ENCODE measurements around the gene GNAQ.

GNAQ gene

GRCh38 chr9:78006734-78007133 lies 24.9 kb downstream of the GNAQ start:
- in situ Hi-C loops (cut with MboI; ENCODE audit: low sequenced_read_pairs), result no loop called here

GRCh38 chr9:78005231-78006002 lies 26.2 kb downstream of the GNAQ start:
- in situ Hi-C loops (cut with MboI; ENCODE audit: low sequenced_read_pairs), result no loop called here

DNA sequence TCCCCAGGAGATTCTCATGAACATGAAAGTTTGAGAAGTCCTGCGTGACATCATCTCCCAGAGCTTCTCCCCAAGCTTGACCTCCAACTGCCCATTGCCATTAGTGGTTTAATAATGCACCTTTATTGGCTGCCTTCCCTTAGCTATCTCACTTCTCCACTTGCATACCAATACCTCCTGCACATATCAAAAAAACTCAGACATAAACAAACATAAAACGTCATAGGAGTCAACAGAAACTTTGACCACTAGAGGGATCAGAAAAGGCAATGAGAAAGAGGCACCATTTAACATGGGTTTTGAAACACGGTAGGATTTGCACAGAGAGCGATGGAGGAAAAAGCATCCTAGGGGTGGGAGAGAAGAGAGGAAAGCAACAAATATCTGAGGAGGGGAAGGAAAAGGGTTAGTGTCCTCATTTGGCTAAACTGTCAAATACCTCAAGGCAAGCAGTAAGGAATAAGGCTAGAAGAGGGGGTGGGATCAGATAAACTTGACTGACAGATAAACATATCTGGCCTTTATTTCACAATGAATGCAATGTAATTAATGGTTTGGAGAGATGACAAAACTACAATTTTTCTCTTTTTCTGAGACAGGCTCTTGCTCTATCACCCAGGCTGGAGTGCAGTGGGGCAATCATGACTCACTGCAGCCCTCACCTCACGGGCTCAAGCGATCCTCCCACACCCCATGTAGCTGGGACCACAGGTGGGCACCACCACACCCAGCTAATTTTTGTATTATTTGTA lies 27.0 kb downstream of the GNAQ start:
- in situ Hi-C loops (cut with MboI; ENCODE audit: low sequenced_read_pairs), result no loop called here

- in situ Hi-C loops (cut with MboI; ENCODE audit: low sequenced_read_pairs), result no loop called here
Measured at GRCh38 chr9:78003730-78004129, 27.9 kb downstream of the GNAQ start.

DNA sequence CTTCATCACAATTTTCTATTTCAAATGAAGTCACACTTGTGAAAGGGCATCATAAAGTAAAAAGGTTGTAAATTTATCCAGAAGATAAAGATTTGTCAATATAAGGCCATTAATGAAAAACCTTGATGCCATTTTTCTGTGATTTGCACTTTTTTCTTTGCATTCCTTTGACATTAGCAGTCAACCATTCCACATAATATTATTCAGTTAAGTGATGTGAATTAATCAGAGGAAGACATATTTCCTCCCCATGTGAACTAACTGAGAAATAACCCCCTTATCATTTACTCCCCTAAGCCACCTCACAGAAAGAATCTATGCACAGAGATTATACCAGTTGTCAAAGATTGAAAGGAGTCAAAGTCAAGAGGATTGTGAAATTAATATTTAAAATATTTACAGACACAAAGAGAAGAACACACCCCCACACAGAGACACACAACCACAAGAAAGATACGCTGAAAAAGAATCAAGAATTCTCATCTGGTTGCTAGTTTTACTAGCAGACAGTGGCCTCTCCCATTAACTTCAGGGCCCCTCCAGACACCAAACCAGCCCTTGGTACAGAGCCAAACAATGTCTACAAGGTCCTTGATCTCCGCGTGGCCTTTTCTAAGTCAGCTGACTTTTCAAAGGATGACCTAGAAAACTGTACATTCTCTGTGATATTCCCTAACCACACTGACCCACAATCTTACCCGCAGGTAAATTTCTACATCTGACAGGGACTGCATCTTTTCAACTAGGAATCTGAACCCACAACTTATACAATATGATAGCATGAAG lies 29.5 kb downstream of the GNAQ start:
- in situ Hi-C loops (cut with MboI; ENCODE audit: low sequenced_read_pairs), result no loop called here

DNA sequence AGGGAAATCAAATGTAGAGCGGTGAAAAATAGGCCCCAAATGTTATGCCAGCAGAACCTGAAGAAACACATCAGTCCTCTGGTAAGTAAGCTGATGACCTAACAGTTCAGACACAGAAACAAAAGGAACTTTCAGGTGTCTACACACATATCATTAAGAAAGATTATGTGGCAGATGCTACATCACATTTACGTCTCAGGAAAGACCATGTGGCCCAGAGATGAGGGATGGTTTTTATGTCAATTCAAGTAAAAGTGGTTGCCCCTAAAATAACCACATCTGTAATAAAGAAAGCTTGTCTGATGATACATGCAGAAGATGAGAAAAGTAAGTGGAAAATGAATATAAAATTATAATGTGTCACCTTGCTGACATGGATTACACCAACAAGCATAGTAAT lies 31.4 kb downstream of the GNAQ start:
- in situ Hi-C loops (cut with MboI; ENCODE audit: low sequenced_read_pairs), result no loop called here

GRCh38 chr9:77999231-77999631 lies 32.4 kb downstream of the GNAQ start:
- in situ Hi-C loops (cut with MboI; ENCODE audit: low sequenced_read_pairs), result no loop called here

DNA sequence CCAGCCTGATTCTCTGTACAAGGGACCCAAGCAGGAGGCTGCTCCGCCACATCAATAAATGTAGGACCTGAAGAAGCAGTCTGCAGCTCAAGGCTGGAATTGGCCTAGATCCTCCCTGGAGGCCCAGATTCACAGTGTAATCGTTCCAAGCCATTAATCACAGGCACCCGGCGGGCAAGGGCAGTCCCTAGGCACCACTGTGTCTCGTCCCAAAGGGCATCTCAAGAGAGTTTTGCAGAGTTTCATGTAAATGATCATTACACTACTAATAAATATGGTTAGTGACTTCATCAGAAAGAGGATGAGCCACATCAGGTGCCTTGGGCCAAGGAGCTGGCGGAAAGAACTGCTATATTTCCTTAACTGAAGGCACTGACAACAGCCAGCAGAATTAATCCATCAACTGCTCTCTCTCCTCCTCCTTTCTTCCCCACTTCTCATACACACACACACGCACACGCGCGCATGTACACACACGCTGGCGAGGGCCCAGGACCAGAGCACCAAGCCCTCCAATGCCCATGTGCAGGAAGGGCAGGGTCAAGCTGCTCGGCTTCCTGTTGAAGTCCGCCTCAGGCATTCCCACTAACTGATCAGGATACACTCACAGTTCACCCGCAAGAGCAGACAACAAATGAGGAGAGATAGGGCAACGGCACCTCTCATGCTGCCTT lies 33.9 kb downstream of the GNAQ start:
- in situ Hi-C loops (cut with MboI; ENCODE audit: low sequenced_read_pairs), result no loop called here

DNA sequence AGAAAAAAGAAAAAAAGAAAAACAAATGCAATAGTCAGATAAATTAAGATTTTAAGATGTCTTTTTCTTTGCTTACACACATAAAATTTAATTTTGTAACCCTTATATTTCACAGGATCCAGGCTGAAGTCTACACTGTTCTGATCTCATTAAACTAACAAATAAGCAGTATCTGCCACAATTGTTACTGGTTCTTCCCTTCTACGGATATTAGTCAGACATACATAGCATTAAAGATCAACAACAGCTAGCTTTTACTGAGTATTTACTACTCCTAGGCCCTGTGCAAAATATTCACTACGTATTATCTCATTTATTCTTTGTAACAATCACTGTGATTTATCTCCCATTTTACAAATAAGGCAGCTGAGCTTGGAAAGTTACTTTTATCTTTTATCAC lies 34.9 kb downstream of the GNAQ start:
- in situ Hi-C loops (cut with MboI; ENCODE audit: low sequenced_read_pairs), result no loop called here

DNA sequence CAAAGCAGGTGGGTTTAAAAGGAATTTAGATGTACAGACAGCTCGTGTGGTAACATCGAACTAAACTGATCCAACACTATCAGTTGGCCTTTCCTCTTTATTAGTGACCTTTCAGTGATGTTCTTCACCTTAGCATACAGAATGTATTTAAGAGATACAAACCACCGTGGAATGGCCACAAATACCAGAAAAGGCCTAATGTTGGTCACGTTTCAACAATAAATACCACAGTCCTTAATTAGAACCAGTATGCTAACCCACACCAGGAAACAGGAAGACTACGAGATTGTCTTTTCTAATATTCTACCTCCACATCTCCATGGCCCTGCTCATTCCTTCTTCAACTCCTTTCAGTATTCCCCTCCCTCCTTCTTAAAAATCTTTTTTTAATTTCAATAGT lies 40.4 kb downstream of the GNAQ start:
- in situ Hi-C loops (cut with MboI; ENCODE audit: low sequenced_read_pairs), result no loop called here

- in situ Hi-C loops (cut with MboI; ENCODE audit: low sequenced_read_pairs), result loop anchor here (10.0 kb wide), 1 partner anchor 45 kb away; the partner anchor contains the start of gene GNAQ
Measured at GRCh38 chr9:77989909-77990308, 41.7 kb downstream of the GNAQ start.

DNA sequence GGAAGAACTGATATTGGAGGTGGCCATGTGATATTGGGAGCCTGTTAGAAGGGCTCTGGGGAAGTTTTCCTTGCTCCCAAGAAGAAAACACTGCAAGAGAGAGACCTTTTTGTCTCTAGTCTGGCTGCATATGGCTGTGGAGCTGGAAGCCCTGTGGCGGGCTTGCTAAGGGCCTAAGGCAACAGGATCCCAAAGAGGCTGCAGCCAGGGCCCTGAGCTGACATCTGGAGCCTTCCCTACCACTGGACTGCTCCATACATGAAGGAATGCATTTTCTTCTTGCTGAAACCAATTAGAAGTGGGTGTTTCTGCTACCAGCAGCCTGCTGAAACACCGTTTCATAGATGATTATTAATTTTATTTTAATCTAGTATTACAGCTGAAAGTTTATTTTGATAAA lies 42.2 kb downstream of the GNAQ start:
- in situ Hi-C loops (cut with MboI; ENCODE audit: low sequenced_read_pairs), result loop anchor here (10.0 kb wide), 1 partner anchor 45 kb away; the partner anchor contains the start of gene GNAQ

DNA sequence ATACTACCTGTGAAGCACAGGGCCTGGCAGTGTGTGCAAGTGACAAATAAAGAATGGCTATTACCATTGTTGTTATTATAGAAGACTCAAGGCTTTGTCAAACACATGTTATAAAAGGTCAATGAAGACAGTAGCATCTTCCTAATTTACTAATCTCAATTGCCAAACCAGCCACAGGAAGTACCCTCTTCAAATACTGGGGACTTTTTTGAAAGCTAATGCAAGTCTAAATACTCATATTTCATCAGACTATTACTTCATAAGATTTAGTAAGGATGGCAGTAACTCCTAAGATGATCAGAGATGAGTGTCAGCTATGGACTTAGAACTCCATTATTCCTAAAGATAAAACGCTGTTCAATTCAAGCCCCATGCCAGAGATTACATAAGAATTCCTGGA lies 43.0 kb downstream of the GNAQ start:
- in situ Hi-C loops (cut with MboI; ENCODE audit: low sequenced_read_pairs), result loop anchor here (10.0 kb wide), 1 partner anchor 46 kb away; the partner anchor contains the start of gene GNAQ

- in situ Hi-C loops (cut with MboI; ENCODE audit: low sequenced_read_pairs), result loop anchor here (10.0 kb wide), 1 partner anchor 47 kb away; the partner anchor contains the start of gene GNAQ
Measured at GRCh38 chr9:77987880-77988525, 43.6 kb downstream of the GNAQ start.

GRCh38 chr9:77987081-77987656 lies 44.4 kb downstream of the GNAQ start:
- in situ Hi-C loops (cut with MboI; ENCODE audit: low sequenced_read_pairs), result loop anchor here (10.0 kb wide), 1 partner anchor 48 kb away; the partner anchor contains the start of gene GNAQ

- in situ Hi-C loops (cut with MboI; ENCODE audit: low sequenced_read_pairs), result loop anchor here (10.0 kb wide), 1 partner anchor 49 kb away; the partner anchor contains the start of gene GNAQ
Measured at GRCh38 chr9:77985996-77986395, 45.6 kb downstream of the GNAQ start.

- in situ Hi-C loops (cut with MboI; ENCODE audit: low sequenced_read_pairs), result loop anchor here (10.0 kb wide), 1 partner anchor 52 kb away; the partner anchor contains the start of gene GNAQ
Measured at GRCh38 chr9:77983320-77983662, 48.3 kb downstream of the GNAQ start.

- in situ Hi-C loops (cut with MboI; ENCODE audit: low sequenced_read_pairs), result loop anchor here (10.0 kb wide), 1 partner anchor 52 kb away; the partner anchor contains the start of gene GNAQ
Measured at GRCh38 chr9:77982581-77983319, 48.9 kb downstream of the GNAQ start.

GRCh38 chr9:77981907-77982306 lies 49.7 kb downstream of the GNAQ start:
- in situ Hi-C loops (cut with MboI; ENCODE audit: low sequenced_read_pairs), result loop anchor here (10.0 kb wide), 1 partner anchor 53 kb away; the partner anchor contains the start of gene GNAQ

All from HL-60/S4 treated with phorbol 12-myristate 13-acetate at 8.2 ng/mL for 4 days and 3 days (cell line).